GM12878 (cell line): Measurements from ENCODE around the gene FCGR1A. TPM values are rescaled to one million over a fixed set of nuclear protein-coding genes. Genes with fewer than 3 reads are reported as not detected.
"Not testable (repeated sequence)": the region's sequence is repeated elsewhere in the genome, so short reads cannot be mapped to it uniquely, and the experiment has no call there.

Experiments used
- ATAC-seq: fragments of 200-7000 bp; cut with Tn5 transposase; 3 replicates; pipeline ENCODE4 v1.9.1; 2020; ENCODE audit warnings: mild to moderate bottlenecking, moderate library complexity
- BruUV-seq: library from RNA; stranded (reverse); fragments of 400-500 nt; replicated peaks from 2 replicates; lab custom pipeline; 2021; lab: Mats Ljungman, UMichigan
- CTCF ChIA-PET: fragments of 300-600 bp; sonication (Branson Sonifier 250); formaldehyde crosslinking; extraction: SDS; loops from one replicate; lab custom pipeline; 2021; ENCODE audit warnings: inconsistent platforms; lab: Yijun Ruan, JAX
- POLR2A ChIA-PET: fragments of 350-600 bp; formaldehyde crosslinking; extraction: SDS; loops from one replicate; lab custom pipeline; 2021; ENCODE audit warnings: inconsistent platforms; lab: Charles Lee
- RAD21 ChIA-PET: fragments of 300-600 bp; sonication (Branson Sonifier 250); formaldehyde crosslinking; loops from one replicate; lab custom pipeline; 2023; ENCODE audit warnings: antibody characterized with exemption; ENCODE audit not compliant: unreplicated experiment; lab: Charles Lee
- SMC1A ChIA-PET: fragments of 300-600 bp; sonication (Branson Sonifier 250); formaldehyde crosslinking; loops from one replicate; lab custom pipeline; 2023; ENCODE audit not compliant: unreplicated experiment, uncharacterized antibody; lab: Charles Lee
- DNase-seq: peaks from one replicate; pipeline ENCODE4 v3.0.0-alpha.2; 2011; ENCODE audit warnings: low read depth, low spot score
- FAIRE-seq: peaks from 3 replicates; lab custom pipeline; 2011; peaks lifted over from hg19 to GRCh38; lab: Jason Lieb, UNC
- H2AFZ ChIP-seq: 2 replicates; pipeline ENCODE4 v1.6.0; 2011; ENCODE audit warnings: low read depth, low read length, control low read depth; ENCODE audit not compliant: control insufficient read depth
- H3K27ac ChIP-seq: 2 replicates; pipeline ENCODE4 v1.5.1; 2011; ENCODE audit warnings: control low read depth; ENCODE audit not compliant: control insufficient read depth, insufficient read depth
- H3K27me3 ChIP-seq, 2 experiments: replicated peaks in 1 of 2; 2 replicates each; pipeline versions ENCODE4 v1.6.0 to v1.6.1; 2011; ENCODE audit warnings: low read length in 1 of 2; ENCODE audit not compliant: control insufficient read depth in 2 of 2, insufficient read depth in 2 of 2
- H3K36me3 ChIP-seq, 2 experiments: 2 replicates each; pipeline ENCODE4 v1.5.1; 2011; ENCODE audit warnings: low read length in 1 of 2; ENCODE audit not compliant: control insufficient read depth in 2 of 2, insufficient read depth in 2 of 2
- H3K4me1 ChIP-seq: 2 replicates; pipeline ENCODE4 v1.6.1; 2011; ENCODE audit warnings: mild to moderate bottlenecking, low read length, moderate library complexity, mixed read lengths; ENCODE audit not compliant: control insufficient read depth, insufficient read depth
- H3K4me2 ChIP-seq: 2 replicates; pipeline ENCODE4 v1.6.0; 2011; ENCODE audit warnings: control low read depth; ENCODE audit not compliant: control insufficient read depth, insufficient read depth
- H3K4me3 ChIP-seq: fragments of 200-600 bp; sonication (generic); 2 replicates; pipeline ENCODE4 v1.5.1; 2016
- H3K79me2 ChIP-seq: 2 replicates; pipeline ENCODE4 v1.6.0; 2011; ENCODE audit warnings: low read length; ENCODE audit not compliant: control insufficient read depth, insufficient read depth
- H3K9ac ChIP-seq: 2 replicates; pipeline ENCODE4 v1.8.0; 2011; ENCODE audit warnings: low read length, control low read depth, mixed read lengths; ENCODE audit not compliant: control insufficient read depth, insufficient read depth
- H3K9me3 ChIP-seq: replicated peaks from 3 replicates; pipeline ENCODE4 v1.5.1; 2011; ENCODE audit warnings: mild to moderate bottlenecking, low read length; ENCODE audit not compliant: control insufficient read depth, insufficient read depth
- H4K20me1 ChIP-seq: 2 replicates; pipeline ENCODE4 v1.6.0; 2011; ENCODE audit not compliant: control insufficient read depth, insufficient read depth
- WGBS: methylation state at CpG from one replicate; pipeline ENCODE4 v1.1.6; 2016; ENCODE audit warnings: low lambda C conversion rate; ENCODE audit not compliant: insufficient replicate concordance, insufficient coverage; ENCODE audit errors: missing lambda C conversion rate; 5-methylcytosine and 5-hydroxymethylcytosine counted together
- in situ Hi-C: fragments of 300-500 bp; cut with MboI; formaldehyde crosslinking; loops from 9 replicates; pipeline ENCODE4 v1.14.3; 2018; ENCODE audit warnings: mixed read lengths
- intact Hi-C: fragments of 100-400 bp; cut with micrococcal nuclease; formaldehyde crosslinking; loops from one replicate; pipeline ENCODE4 v1.14.2; 2022; ENCODE audit not compliant: unreplicated experiment
- polyA plus RNA-seq, 11 experiments: library from polyadenylated mRNA; depleted of rRNA in 4 of 11; unstranded in 6 of 11; stranded (reverse) in 5 of 11; fragments of >200 nt; fragmentation: Nextera tagmentation in 4 of 11; fragmentation: Illumina TruSeq in 1 of 11; extraction: Ambion mirVana in 4 of 11; extraction: Trizol in 1 of 11; gene quantifications; 1 replicate in 1 of 11; 2 replicates in 10 of 11; pipeline versions ENCODE4 v1.2.1 to v1.2.3, GENCODE V29; 2011 to 2016; ENCODE audit warnings: inconsistent platforms in 2 of 11, missing spikeins in 2 of 11, low read depth in 1 of 11
- total RNA-seq, 4 experiments: library from RNA; depleted of rRNA in 3 of 4; stranded (reverse); fragments of >200 nt in 3 of 4; fragmentation: Illumina TruSeq in 1 of 4; extraction: Trizol in 1 of 4; gene quantifications; 2 replicates each; pipeline versions ENCODE4 v1.2.1 to v1.2.3, GENCODE V29; 2013 to 2021

The FCGR1A gene
- total and polyA plus RNA-seq, 10 of the 15 experiments (the other 5 are each of a cell fraction or from before 2014, with no cell fraction given) = not detected

GRCh38 chr1:149762294-149762693 is 20.2 kb upstream of the FCGR1A start:
- RAD21 ChIA-PET, H2AFZ ChIP-seq, POLR2A ChIA-PET, H4K20me1 ChIP-seq, SMC1A ChIA-PET, H3K9ac ChIP-seq, H3K4me3 ChIP-seq, H3K9me3 ChIP-seq, CTCF ChIA-PET, H3K27ac ChIP-seq, H3K27me3 ChIP-seq, H3K4me1 ChIP-seq, H3K4me2 ChIP-seq, in situ Hi-C loops, DNase-seq, FAIRE-seq, H3K79me2 ChIP-seq, intact Hi-C loops, H3K36me3 ChIP-seq, ATAC-seq, BruUV-seq: not testable (repeated sequence)
- 0% methylated on average over 1 of the region's 2 CpGs for WGBS

- ATAC-seq = peak; percentile 36; the same call in 2 of the 3 replicates
- H4K20me1 ChIP-seq, H3K4me1 ChIP-seq, H3K36me3 ChIP-seq, H3K79me2 ChIP-seq, H3K4me2 ChIP-seq, DNase-seq, FAIRE-seq, RAD21 ChIA-PET, H3K27me3 ChIP-seq, in situ Hi-C loops, CTCF ChIA-PET, intact Hi-C loops, SMC1A ChIA-PET, H2AFZ ChIP-seq, BruUV-seq, POLR2A ChIA-PET, H3K9ac ChIP-seq, H3K4me3 ChIP-seq, H3K9me3 ChIP-seq, H3K27ac ChIP-seq: not testable (repeated sequence)
- no CpG with 5 or more reads among the region's 1 CpG for WGBS
These were observed 18.2 kb upstream of the FCGR1A start for GRCh38 chr1:149764087-149764800.

DNA sequence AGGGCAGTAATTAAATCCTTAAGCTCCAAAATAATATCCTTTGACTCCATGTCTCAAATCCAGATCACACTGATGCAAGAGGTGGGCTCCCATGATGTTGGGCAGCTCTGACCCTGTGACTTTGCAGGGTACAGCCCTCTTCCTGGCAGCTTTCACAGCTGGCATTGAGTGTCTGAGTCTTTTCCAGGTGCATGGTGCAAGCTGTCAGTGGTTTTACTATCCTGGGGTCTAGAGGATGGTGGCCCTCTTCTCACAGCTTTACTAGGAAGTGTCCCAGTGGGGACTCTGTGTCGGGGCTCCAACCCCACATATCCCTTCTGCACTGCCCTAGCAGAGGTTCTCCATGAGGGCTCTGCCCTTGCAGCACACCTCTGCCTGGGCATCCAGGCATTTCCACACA is 16.3 kb upstream of the FCGR1A start:
- WGBS = 0% methylated on average over 1 of the region's 1 CpG
- H3K9ac ChIP-seq, H3K36me3 ChIP-seq, H3K9me3 ChIP-seq, POLR2A ChIA-PET, intact Hi-C loops, H3K4me3 ChIP-seq, H3K27ac ChIP-seq, H3K79me2 ChIP-seq, H2AFZ ChIP-seq, SMC1A ChIA-PET, BruUV-seq, CTCF ChIA-PET, in situ Hi-C loops, ATAC-seq, H3K4me2 ChIP-seq, DNase-seq, H3K27me3 ChIP-seq, H3K4me1 ChIP-seq, H4K20me1 ChIP-seq, RAD21 ChIA-PET, FAIRE-seq: not testable (repeated sequence)

- not testable (repeated sequence) for FAIRE-seq, BruUV-seq
These were observed 13.3 kb upstream of the FCGR1A start for GRCh38 chr1:149769216-149769615.

More at GRCh38 chr1:149769216-149769615, 13.3 kb upstream of the FCGR1A start:
- ATAC-seq, DNase-seq, H3K9ac ChIP-seq, H3K27ac ChIP-seq, SMC1A ChIA-PET, H4K20me1 ChIP-seq, H3K36me3 ChIP-seq, H3K4me2 ChIP-seq, POLR2A ChIA-PET, in situ Hi-C loops, H2AFZ ChIP-seq, CTCF ChIA-PET, intact Hi-C loops, RAD21 ChIA-PET, H3K4me1 ChIP-seq, H3K27me3 ChIP-seq, H3K79me2 ChIP-seq, H3K9me3 ChIP-seq, H3K4me3 ChIP-seq: not testable (repeated sequence)
- no CpG with 5 or more reads among the region's 1 CpG for WGBS
